OCI-LY1 (cell line): Measurements from ENCODE around the gene PLA2G2F.

Experiments
- H2AFZ ChIP-seq: fragments of 200-600 bp; sonication (generic), shearing (Covaris generic); 2 replicates; pipeline ENCODE4 v1.6.0; 2014; ENCODE audit warnings: antibody characterized with exemption, mild to moderate bottlenecking, low read length
- H3F3A ChIP-seq: fragments of 200-600 bp; sonication (generic), shearing (Covaris generic); 2 replicates; pipeline ENCODE4 v1.6.0; 2014; ENCODE audit warnings: mild to moderate bottlenecking, antibody characterized with exemption, low read length, moderate library complexity; ENCODE audit not compliant: insufficient read depth
- H3K27ac ChIP-seq: fragments of 200-600 bp; sonication (generic); 2 replicates; pipeline ENCODE4 v1.5.1; 2014; ENCODE audit warnings: low read length, mixed run types, mild to moderate bottlenecking, low read depth; ENCODE audit not compliant: poor library complexity, severe bottlenecking
- H3K27me3 ChIP-seq: fragments of 200-600 bp; sonication (generic); 2 replicates; pipeline ENCODE4 v1.6.0; 2014; ENCODE audit warnings: antibody characterized with exemption, mild to moderate bottlenecking, low read length, moderate library complexity; ENCODE audit not compliant: insufficient read depth
- H3K36me3 ChIP-seq: fragments of 200-600 bp; sonication (generic); 2 replicates; pipeline ENCODE4 v1.6.1; 2014; ENCODE audit warnings: mild to moderate bottlenecking, antibody characterized with exemption, low read length, moderate library complexity, mixed read lengths; ENCODE audit not compliant: insufficient read depth
- H3K4me1 ChIP-seq: fragments of 200-600 bp; sonication (generic); 2 replicates; pipeline ENCODE4 v1.5.1; 2014; ENCODE audit warnings: mild to moderate bottlenecking, low read length, moderate library complexity; ENCODE audit not compliant: insufficient read depth, severe bottlenecking
- H3K4me2 ChIP-seq: fragments of 200-600 bp; sonication (generic), shearing (Covaris generic); 2 replicates; pipeline ENCODE4 v1.6.1; 2014; ENCODE audit warnings: low read length
- H3K4me3 ChIP-seq: fragments of 200-600 bp; sonication (generic); 2 replicates; pipeline ENCODE4 v1.5.1; 2014; ENCODE audit warnings: low read length, low read depth, mild to moderate bottlenecking, mixed read lengths; ENCODE audit not compliant: poor library complexity, severe bottlenecking
- H3K79me2 ChIP-seq: fragments of 200-600 bp; shearing (Covaris generic); 2 replicates; pipeline ENCODE4 v1.6.1; 2016; ENCODE audit warnings: mixed run types, low read length, mixed read lengths; ENCODE audit not compliant: insufficient read depth
- H3K9ac ChIP-seq: fragments of 200-600 bp; sonication (generic), shearing (Covaris generic); 2 replicates; pipeline ENCODE4 v1.6.1; 2014; ENCODE audit warnings: mild to moderate bottlenecking, low read length, mixed read lengths
- H3K9me2 ChIP-seq: fragments of 200-600 bp; sonication (generic), shearing (Covaris generic); 2 replicates; pipeline ENCODE4 v1.6.1; 2014; ENCODE audit warnings: low read depth, mild to moderate bottlenecking, low read length, mixed read lengths
- H3K9me3 ChIP-seq: fragments of 200-600 bp; shearing (Covaris generic); 2 replicates; pipeline ENCODE4 v1.6.1; 2014; ENCODE audit warnings: low read length, mixed read lengths
- H4K20me1 ChIP-seq: fragments of 200-600 bp; sonication (generic), shearing (Covaris generic); 2 replicates; pipeline ENCODE4 v1.6.0; 2016; ENCODE audit warnings: mild to moderate bottlenecking, low read length; ENCODE audit not compliant: insufficient read depth
- CTCF ChIP-seq: fragments of 200-600 bp; sonication (generic), shearing (Covaris generic); IDR thresholded peaks from 2 replicates; pipeline ENCODE4 v1.5.1; 2017; ENCODE audit warnings: mild to moderate bottlenecking, antibody characterized with exemption, low read length, moderate library complexity, mixed read lengths
- EZH2 ChIP-seq: fragments of 200-600 bp; sonication (generic), shearing (Covaris generic); IDR thresholded peaks from 2 replicates; pipeline ENCODE4 v1.8.0; 2017; ENCODE audit warnings: borderline replicate concordance, mixed run types, mild to moderate bottlenecking, antibody characterized with exemption, low read length, moderate library complexity, mixed read lengths

Gene PLA2G2F

GRCh38 chr1:20188455-20188817 lies 49.3 kb downstream of the PLA2G2F start:
- Histone ChIP-seq H2AFZ (no peak overlapping the region), H3K4me1 (no peaks in the 10 kb centered on the region), H3K9ac (no peak overlapping the region), H4K20me1 (no peaks in the 10 kb centered on the region), H3K36me3 (no peaks in the 10 kb centered on the region), H3K4me2 (no peak overlapping the region), H3K4me3 (no peak overlapping the region), H3K27me3 (no peaks in the 10 kb centered on the region), H3K9me2 (no peaks in the 10 kb centered on the region), H3K9me3 (no peaks in the 10 kb centered on the region), H3F3A (no peaks in the 10 kb centered on the region), H3K79me2 (no peaks in the 10 kb centered on the region), H3K27ac (no peak overlapping the region)
- TF ChIP-seq CTCF (no peak), EZH2 (no peak)

- peaks cover 3% of the 10 kb centered on the region; the same call in 1 of the 2 replicates for H3K27me3 ChIP-seq
- no peaks in the 10 kb centered on the region for H3K9me2 ChIP-seq
- no peaks in the 10 kb centered on the region for H3F3A ChIP-seq
- TF ChIP-seq EZH2 (no peak), CTCF (no peak)
- H3K27ac ChIP-seq = no peak overlapping the region
- no peaks in the 10 kb centered on the region for H3K4me1 ChIP-seq
- H3K4me2 ChIP-seq = no peak overlapping the region
- no peaks in the 10 kb centered on the region for H3K36me3 ChIP-seq
- H3K4me3 ChIP-seq = no peak overlapping the region
- no peak overlapping the region for H3K9ac ChIP-seq
- H2AFZ ChIP-seq = no peak overlapping the region
- H3K79me2 ChIP-seq = no peaks in the 10 kb centered on the region
- H4K20me1 ChIP-seq = no peaks in the 10 kb centered on the region
- H3K9me3 ChIP-seq = no peaks in the 10 kb centered on the region
Measured at GRCh38 chr1:20189664-20190063, 50.5 kb downstream of the PLA2G2F start.

GRCh38 chr1:20190256-20191160 lies 51.4 kb downstream of the PLA2G2F start:
- H3K27ac ChIP-seq = no peak overlapping the region
- H3K79me2 ChIP-seq = no peaks in the 10 kb centered on the region
- H3K4me1 ChIP-seq = no peaks in the 10 kb centered on the region
- H3K4me2 ChIP-seq = no peak overlapping the region
- TF ChIP-seq EZH2 (no peak), CTCF (no peak)
- H3K9ac ChIP-seq = no peak overlapping the region
- no peaks in the 10 kb centered on the region for H4K20me1 ChIP-seq
- no peak overlapping the region for H3K4me3 ChIP-seq
- no peaks in the 10 kb centered on the region for H3K36me3 ChIP-seq
- no peaks in the 10 kb centered on the region for H3K9me3 ChIP-seq
- peaks cover 3% of the 10 kb centered on the region; the same call in 1 of the 2 replicates for H3K27me3 ChIP-seq
- no peak overlapping the region for H2AFZ ChIP-seq
- H3K9me2 ChIP-seq = no peaks in the 10 kb centered on the region
- H3F3A ChIP-seq = no peaks in the 10 kb centered on the region
